Uterus (tissue), 2 donors: ENCODE measurements around the gene KRT4.

Experiments
- POLR2A ChIP-seq, 2 donors: fragments of 450-650 bp; IDR thresholded peaks; one replicate each; pipeline ENCODE4 v1.6.1; 2016; ENCODE audit warnings: antibody characterized with exemption in 2 of 2, mild to moderate bottlenecking in 1 of 2, moderate library complexity in 1 of 2
- TF ChIP-seq, protein P1 (sequence below), 4 experiments: fragments of 200-600 bp in 2 of 4; fragments of 450-650 bp in 2 of 4; sonication (generic) in 2 of 4; IDR thresholded peaks; one replicate each; pipeline ENCODE4 v1.5.1; 2016 to 2019; ENCODE audit warnings: antibody characterized with exemption in 4 of 4, mild to moderate bottlenecking in 2 of 4, moderate library complexity in 1 of 4

DNA sequence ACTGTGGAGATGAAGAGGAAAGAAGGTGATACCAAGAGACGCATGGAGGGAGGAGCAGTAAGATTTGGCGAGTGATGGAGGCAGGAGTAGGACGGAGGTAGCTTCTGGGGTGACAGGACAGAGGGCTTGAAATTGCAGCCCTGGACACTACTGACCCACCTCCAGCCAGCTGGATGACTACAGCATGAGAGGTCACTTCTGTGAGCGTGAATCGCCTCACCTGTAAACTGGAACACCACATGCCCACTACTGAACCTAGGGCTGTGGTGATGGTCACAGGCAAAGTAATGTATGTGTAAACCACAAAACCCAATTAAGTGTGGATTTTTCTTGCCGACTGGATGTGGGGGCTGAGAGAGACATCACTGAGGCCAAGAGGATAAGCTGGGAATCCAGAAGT is 6.6 kb upstream of the KRT4 start:
- TF ChIP-seq, protein P1, sequence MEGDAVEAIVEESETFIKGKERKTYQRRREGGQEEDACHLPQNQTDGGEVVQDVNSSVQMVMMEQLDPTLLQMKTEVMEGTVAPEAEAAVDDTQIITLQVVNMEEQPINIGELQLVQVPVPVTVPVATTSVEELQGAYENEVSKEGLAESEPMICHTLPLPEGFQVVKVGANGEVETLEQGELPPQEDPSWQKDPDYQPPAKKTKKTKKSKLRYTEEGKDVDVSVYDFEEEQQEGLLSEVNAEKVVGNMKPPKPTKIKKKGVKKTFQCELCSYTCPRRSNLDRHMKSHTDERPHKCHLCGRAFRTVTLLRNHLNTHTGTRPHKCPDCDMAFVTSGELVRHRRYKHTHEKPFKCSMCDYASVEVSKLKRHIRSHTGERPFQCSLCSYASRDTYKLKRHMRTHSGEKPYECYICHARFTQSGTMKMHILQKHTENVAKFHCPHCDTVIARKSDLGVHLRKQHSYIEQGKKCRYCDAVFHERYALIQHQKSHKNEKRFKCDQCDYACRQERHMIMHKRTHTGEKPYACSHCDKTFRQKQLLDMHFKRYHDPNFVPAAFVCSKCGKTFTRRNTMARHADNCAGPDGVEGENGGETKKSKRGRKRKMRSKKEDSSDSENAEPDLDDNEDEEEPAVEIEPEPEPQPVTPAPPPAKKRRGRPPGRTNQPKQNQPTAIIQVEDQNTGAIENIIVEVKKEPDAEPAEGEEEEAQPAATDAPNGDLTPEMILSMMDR (IDR thresholded peaks at IDR 0.05): no peak
- TF ChIP-seq POLR2A (IDR thresholded peaks at IDR 0.05): no peak
